MM.1S (cell line): ENCODE results near the gene EEF1E1.

Experiments used
- EZH2 ChIP-seq: fragments of 300-600 bp; sonication (generic); optimal IDR thresholded peaks from 2 replicates; pipeline ENCODE3; 2017; ENCODE audit warnings: low read depth, mild to moderate bottlenecking, antibody characterized with exemption, low read length, mixed read lengths
- EZH2phosphoT487 ChIP-seq: fragments of 300-600 bp; sonication (generic); IDR thresholded peaks from 2 replicates; pipeline ENCODE4 v1.6.1; 2018; ENCODE audit warnings: antibody characterized with exemption, low read length
- TF ChIP-seq, protein P1 (sequence below): fragments of 300-600 bp; sonication (generic); IDR thresholded peaks from 2 replicates; pipeline ENCODE4 v1.5.1; 2016; ENCODE audit warnings: antibody characterized with exemption, low read length, mixed read lengths

DNA sequence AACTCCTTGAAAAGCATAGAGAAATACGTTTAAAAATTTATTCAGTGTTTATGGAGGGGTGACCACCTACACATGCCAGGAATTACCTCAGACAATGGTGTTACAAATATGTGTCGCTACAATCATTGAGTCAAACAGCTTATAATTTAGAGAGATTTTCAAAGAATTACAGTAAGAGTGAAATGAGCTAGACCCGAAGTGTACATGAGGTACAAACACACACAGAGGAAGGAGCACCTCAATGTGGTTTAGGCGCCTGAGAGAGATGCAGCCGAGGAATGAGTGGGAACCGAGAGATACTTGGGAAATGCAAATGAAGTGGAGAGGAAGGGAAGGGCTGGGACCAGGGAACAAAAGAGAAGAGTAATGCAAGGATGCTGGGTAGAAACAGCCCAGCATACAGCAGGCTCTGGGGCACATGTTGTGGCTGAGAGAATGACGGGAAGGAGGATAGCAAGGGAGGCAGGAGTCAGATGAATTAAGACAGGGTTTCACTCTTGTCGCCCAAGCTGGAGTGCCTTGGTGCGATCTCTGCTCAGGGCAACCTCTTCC is 15.5 kb downstream of the EEF1E1 start:
- TF ChIP-seq, protein P1, sequence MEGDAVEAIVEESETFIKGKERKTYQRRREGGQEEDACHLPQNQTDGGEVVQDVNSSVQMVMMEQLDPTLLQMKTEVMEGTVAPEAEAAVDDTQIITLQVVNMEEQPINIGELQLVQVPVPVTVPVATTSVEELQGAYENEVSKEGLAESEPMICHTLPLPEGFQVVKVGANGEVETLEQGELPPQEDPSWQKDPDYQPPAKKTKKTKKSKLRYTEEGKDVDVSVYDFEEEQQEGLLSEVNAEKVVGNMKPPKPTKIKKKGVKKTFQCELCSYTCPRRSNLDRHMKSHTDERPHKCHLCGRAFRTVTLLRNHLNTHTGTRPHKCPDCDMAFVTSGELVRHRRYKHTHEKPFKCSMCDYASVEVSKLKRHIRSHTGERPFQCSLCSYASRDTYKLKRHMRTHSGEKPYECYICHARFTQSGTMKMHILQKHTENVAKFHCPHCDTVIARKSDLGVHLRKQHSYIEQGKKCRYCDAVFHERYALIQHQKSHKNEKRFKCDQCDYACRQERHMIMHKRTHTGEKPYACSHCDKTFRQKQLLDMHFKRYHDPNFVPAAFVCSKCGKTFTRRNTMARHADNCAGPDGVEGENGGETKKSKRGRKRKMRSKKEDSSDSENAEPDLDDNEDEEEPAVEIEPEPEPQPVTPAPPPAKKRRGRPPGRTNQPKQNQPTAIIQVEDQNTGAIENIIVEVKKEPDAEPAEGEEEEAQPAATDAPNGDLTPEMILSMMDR = no peak
- TF ChIP-seq EZH2 (no peak), EZH2phosphoT487 (no peak)
